Skeletal muscle tissue (tissue), 4 donors: Measurements from ENCODE around the gene SPIN1. TPM values are rescaled to one million over a fixed set of nuclear protein-coding genes. Genes with fewer than 3 reads are reported as not detected.

ENCODE experiments used
- H3K27ac ChIP-seq: one replicate; pipeline ENCODE4 v1.7.0; 2013; ENCODE audit warnings: mild to moderate bottlenecking, low read depth, low read length, inconsistent platforms
- H3K27me3 ChIP-seq, 3 donors: one replicate each; pipeline ENCODE4 v1.7.0; 2013; ENCODE audit warnings: low read length in 3 of 3; ENCODE audit not compliant: control insufficient read depth in 3 of 3, insufficient read depth in 3 of 3
- H3K36me3 ChIP-seq, 3 donors: one replicate each; pipeline ENCODE4 v1.7.0; 2013; ENCODE audit warnings: low read length in 3 of 3; ENCODE audit not compliant: control insufficient read depth in 3 of 3, insufficient read depth in 3 of 3
- H3K4me1 ChIP-seq, 3 donors: one replicate each; pipeline ENCODE4 v1.7.0; 2013; ENCODE audit warnings: low read length in 3 of 3, mild to moderate bottlenecking in 3 of 3; ENCODE audit not compliant: control insufficient read depth in 3 of 3, insufficient read depth in 3 of 3
- H3K4me3 ChIP-seq, 3 donors: one replicate each; pipeline ENCODE4 v1.7.0; 2013; ENCODE audit warnings: low read length in 3 of 3
- H3K9ac ChIP-seq, 3 donors: one replicate each; pipeline ENCODE4 v1.7.0; 2013; ENCODE audit warnings: low read length in 3 of 3, mild to moderate bottlenecking in 3 of 3, moderate library complexity in 2 of 3, low read depth in 1 of 3
- H3K9me3 ChIP-seq, 3 donors: one replicate each; pipeline ENCODE4 v1.7.0; 2013; ENCODE audit warnings: low read length in 3 of 3; ENCODE audit not compliant: control insufficient read depth in 3 of 3
- total RNA-seq: library from RNA; depleted of rRNA; stranded (reverse); fragments of >200 nt; gene quantifications from one replicate; pipeline ENCODE4 v1.2.3, GENCODE V29; 2014
- donor health status: Osteomylitis.

Gene SPIN1
- total RNA-seq, 1 donor from 2014 or later = 60.5 TPM

GRCh38 chr9:88426651-88427050, 38.4 kb downstream of the SPIN1 start:
- Histone ChIP-seq H3K9me3 (no peaks in the 10 kb centered on the region), H3K27me3 (no peaks in the 10 kb centered on the region), H3K4me1 (no peaks in the 10 kb centered on the region), H3K9ac (no peak overlapping the region), H3K4me3 (no peak overlapping the region), H3K27ac (no peak overlapping the region), H3K36me3 (no peaks in the 10 kb centered on the region)

- H3K36me3 ChIP-seq = peaks cover 0 to 8% (median 0%) of the 10 kb centered on the region in 3 donors
Observed at GRCh38 chr9:88429595-88430430, 41.6 kb downstream of the SPIN1 start.

DNA sequence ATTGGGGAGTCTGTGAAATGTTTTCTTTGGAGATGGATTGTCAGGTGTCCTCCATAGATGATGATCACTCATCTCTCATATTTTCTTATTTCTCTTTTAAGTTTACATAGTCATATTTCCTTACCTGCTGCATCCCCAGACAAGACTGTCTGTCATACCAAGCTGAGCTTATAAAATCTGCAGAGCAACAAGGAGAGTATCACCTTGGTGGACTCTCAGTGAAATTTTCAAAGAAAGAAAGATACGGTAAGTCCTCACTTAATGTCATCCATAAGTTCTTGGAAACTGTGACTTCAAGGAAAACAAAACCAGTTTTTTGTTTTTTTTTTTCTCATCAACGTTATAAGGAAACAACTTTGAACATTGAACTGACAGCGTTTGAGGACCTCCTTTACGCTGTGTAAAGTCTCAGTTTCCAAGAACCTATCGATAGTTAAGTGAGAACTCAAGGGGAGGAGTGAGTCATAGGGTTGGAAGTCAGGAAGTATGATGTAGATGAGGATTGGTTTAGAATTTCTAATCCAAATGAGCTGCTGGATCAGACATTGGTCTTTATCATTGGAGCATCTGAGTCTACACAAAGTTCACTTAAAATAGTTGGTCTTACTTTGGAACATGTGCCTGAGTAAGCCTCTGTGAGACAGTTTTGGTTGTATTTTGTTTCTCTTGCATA, 45.5 kb downstream of the SPIN1 start:
- no peaks in the 10 kb centered on the region for H3K27me3 ChIP-seq
- no peak overlapping the region for H3K9ac ChIP-seq
- peaks cover 0 to 8% (median 0%) of the 10 kb centered on the region in 3 donors for H3K36me3 ChIP-seq
- H3K27ac ChIP-seq = no peak overlapping the region
- no peak overlapping the region for H3K4me3 ChIP-seq
- H3K9me3 ChIP-seq = no peaks in the 10 kb centered on the region
- H3K4me1 ChIP-seq = no peaks in the 10 kb centered on the region

More at GRCh38 chr9:88429595-88430430, 41.6 kb downstream of the SPIN1 start:
- H3K27ac ChIP-seq = no peak overlapping the region
- no peak overlapping the region for H3K9ac ChIP-seq
- H3K4me1 ChIP-seq = no peaks in the 10 kb centered on the region
- no peak overlapping the region for H3K4me3 ChIP-seq
- H3K27me3 ChIP-seq = no peaks in the 10 kb centered on the region
- no peaks in the 10 kb centered on the region for H3K9me3 ChIP-seq

DNA sequence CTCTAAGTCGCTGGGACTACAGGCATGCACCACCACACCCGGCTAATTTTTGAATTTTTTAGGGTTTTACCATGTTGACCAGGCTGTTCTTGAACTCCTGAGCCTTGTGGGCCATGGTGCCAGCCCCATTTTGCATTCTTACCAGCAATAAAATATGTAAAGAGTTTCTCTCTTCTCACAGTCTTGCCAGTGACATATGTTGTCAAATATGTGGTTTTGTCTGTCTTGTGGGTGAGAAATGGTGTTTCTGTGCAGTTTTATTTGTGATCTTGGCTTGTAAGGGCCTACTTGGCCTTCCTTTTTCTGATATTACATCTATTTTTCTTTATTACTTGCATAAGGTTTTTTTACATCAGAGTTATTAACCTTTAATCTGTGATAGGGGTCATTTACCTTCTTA, 47.1 kb downstream of the SPIN1 start:
- Histone ChIP-seq H3K36me3 (peaks cover 0 to 8% (median 0%) of the 10 kb centered on the region in 3 donors), H3K4me3 (no peak overlapping the region), H3K9me3 (no peaks in the 10 kb centered on the region), H3K27ac (no peak overlapping the region), H3K27me3 (no peaks in the 10 kb centered on the region), H3K9ac (no peak overlapping the region), H3K4me1 (no peaks in the 10 kb centered on the region)

GRCh38 chr9:88436379-88436778, 48.1 kb downstream of the SPIN1 start:
- Histone ChIP-seq H3K9me3 (no peaks in the 10 kb centered on the region), H3K36me3 (peaks cover 0 to 8% (median 0%) of the 10 kb centered on the region in 3 donors), H3K9ac (no peak overlapping the region), H3K27me3 (no peaks in the 10 kb centered on the region), H3K4me1 (no peaks in the 10 kb centered on the region), H3K4me3 (no peak overlapping the region), H3K27ac (no peak overlapping the region)

- Histone ChIP-seq H3K4me3 (no peak overlapping the region), H3K9ac (no peak overlapping the region), H3K4me1 (no peaks in the 10 kb centered on the region), H3K9me3 (no peaks in the 10 kb centered on the region), H3K36me3 (peaks cover 0 to 8% (median 0%) of the 10 kb centered on the region in 3 donors), H3K27ac (no peak overlapping the region), H3K27me3 (no peaks in the 10 kb centered on the region)
Observed at GRCh38 chr9:88437210-88438146, 49.2 kb downstream of the SPIN1 start.

GRCh38 chr9:88438811-88439210, 50.6 kb downstream of the SPIN1 start:
- Histone ChIP-seq H3K36me3 (peaks cover 0 to 3% (median 0%) of the 10 kb centered on the region in 3 donors), H3K27ac (no peak overlapping the region)

DNA sequence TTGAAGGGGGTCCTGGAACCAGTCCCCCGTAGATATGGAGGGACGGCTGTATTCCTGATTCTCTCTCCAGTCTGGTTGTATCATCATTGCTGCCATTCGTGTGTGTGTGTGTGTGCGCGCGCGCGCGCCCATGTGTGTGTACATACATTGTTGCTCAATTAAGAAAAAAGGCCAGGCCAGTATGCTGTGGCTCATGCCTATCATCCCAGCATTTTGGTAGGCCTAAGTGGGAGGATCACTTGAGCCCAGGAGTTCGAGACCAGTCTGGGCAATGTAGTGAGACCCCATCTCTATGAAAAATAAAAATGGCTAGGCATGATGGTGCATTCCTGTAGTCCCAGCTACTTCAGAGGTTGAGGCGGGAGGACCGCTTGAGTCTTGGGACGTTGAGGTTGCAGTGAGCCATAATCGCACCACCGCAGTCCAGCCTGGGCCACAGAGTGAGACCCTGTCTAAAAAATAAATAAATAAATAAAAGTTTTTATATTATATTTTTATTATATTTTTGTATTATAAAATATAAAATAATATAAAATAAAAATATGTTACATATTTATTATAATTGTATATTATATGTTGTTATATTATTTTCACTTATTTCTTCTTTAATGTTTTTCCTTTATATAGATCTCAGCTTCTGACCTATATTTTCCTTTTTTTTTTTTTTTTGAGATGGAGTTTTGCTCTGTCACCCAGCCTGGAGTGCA, 53.2 kb downstream of the SPIN1 start:
- H3K27me3 ChIP-seq = no peaks in the 10 kb centered on the region
- no peaks in the 10 kb centered on the region for H3K9me3 ChIP-seq
- no peaks in the 10 kb centered on the region for H3K36me3 ChIP-seq

More at GRCh38 chr9:88438811-88439210, 50.6 kb downstream of the SPIN1 start:
- Histone ChIP-seq H3K9ac (no peak overlapping the region), H3K4me1 (no peaks in the 10 kb centered on the region), H3K27me3 (no peaks in the 10 kb centered on the region), H3K4me3 (no peak overlapping the region), H3K9me3 (no peaks in the 10 kb centered on the region)

GRCh38 chr9:88443480-88444113, 55.4 kb downstream of the SPIN1 start:
- Histone ChIP-seq H3K4me1 (no peaks in the 10 kb centered on the region), H3K9me3 (no peaks in the 10 kb centered on the region), H3K4me3 (no peak overlapping the region), H3K27ac (no peak overlapping the region), H3K9ac (no peak overlapping the region), H3K27me3 (no peaks in the 10 kb centered on the region), H3K36me3 (no peaks in the 10 kb centered on the region)

More for the DNA sequence above, 53.2 kb downstream of the SPIN1 start:
- H3K4me1 ChIP-seq = no peaks in the 10 kb centered on the region
- H3K4me3 ChIP-seq = no peak overlapping the region
- H3K9ac ChIP-seq = no peak overlapping the region
- H3K27ac ChIP-seq = no peak overlapping the region
